ENCODE results near the gene CACHD1. TPM values are rescaled to one million over a fixed set of nuclear protein-coding genes. Genes with fewer than 3 reads are reported as not detected.

The CACHD1 gene
- total RNA-seq, 2 donors from 2014 or later = 5.3 to 6.7 TPM

DNA sequence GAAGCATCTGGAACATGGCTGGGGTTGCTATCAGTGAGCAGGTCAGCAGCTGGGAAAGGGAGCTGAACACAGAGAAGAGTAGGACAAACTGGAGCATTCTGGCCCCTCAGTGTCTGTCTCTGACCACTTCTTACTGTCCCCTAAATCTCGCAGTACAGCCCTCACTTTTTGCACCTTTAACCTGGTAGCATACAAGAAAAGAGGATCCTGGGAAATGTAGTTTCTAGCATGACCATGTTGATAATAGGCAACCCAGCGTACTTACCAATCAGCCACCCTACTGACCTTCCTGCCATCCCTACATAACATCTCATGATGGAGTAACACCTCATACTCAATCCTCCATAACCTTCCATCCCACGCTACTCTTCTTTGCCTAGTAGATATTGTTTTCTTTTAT is 175.8 kb downstream of the CACHD1 start:
- TF ChIP-seq, protein P1, sequence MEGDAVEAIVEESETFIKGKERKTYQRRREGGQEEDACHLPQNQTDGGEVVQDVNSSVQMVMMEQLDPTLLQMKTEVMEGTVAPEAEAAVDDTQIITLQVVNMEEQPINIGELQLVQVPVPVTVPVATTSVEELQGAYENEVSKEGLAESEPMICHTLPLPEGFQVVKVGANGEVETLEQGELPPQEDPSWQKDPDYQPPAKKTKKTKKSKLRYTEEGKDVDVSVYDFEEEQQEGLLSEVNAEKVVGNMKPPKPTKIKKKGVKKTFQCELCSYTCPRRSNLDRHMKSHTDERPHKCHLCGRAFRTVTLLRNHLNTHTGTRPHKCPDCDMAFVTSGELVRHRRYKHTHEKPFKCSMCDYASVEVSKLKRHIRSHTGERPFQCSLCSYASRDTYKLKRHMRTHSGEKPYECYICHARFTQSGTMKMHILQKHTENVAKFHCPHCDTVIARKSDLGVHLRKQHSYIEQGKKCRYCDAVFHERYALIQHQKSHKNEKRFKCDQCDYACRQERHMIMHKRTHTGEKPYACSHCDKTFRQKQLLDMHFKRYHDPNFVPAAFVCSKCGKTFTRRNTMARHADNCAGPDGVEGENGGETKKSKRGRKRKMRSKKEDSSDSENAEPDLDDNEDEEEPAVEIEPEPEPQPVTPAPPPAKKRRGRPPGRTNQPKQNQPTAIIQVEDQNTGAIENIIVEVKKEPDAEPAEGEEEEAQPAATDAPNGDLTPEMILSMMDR (IDR thresholded peaks at IDR 0.05) = no peak
- no peaks in the 10 kb centered on the region for H3K9me3 ChIP-seq
- no peak for DNase-seq (ENCODE audit: low spot score)
- no peak for ATAC-seq (ENCODE audit: insufficient number of reproducible peaks, low FRiP score, low read depth)
- H3K4me3 ChIP-seq = no peak overlapping the region
- H3K27ac ChIP-seq = no peak overlapping the region
- no peaks in the 10 kb centered on the region for H3K27me3 ChIP-seq (replicated peaks; ENCODE audit: insufficient read depth)
- no peaks in the 10 kb centered on the region for H3K36me3 ChIP-seq
- no peaks in the 10 kb centered on the region for H3K4me1 ChIP-seq (ENCODE audit: control insufficient read depth in 1 of 2, low read depth in 2 of 2)

DNA sequence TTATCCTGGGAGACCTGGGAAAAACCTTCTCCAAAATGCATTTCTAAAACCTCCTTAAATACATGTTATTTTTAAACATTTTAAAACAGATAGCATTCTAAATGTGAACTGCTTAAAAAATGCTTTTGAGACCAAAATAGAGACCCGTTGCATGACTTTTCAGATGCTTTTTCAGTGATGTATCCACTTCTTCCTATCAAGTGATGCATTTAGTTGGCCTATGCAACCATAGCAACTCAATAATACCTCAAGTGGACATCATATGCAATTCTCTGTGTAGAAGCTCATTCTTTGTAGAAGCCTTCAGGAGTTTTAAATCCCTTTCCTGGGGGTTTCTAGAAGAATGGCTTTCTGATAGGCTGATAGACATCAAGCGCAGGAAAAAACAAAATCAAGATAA is 180.5 kb downstream of the CACHD1 start:
- TF ChIP-seq, protein P1 (IDR thresholded peaks at IDR 0.05) = no peak
- Histone ChIP-seq H3K36me3 (no peaks in the 10 kb centered on the region), H3K27me3 (replicated peaks; ENCODE audit: insufficient read depth) (no peaks in the 10 kb centered on the region), H3K9me3 (no peaks in the 10 kb centered on the region), H3K4me1 (ENCODE audit: control insufficient read depth in 1 of 2, low read depth in 2 of 2) (no peaks in the 10 kb centered on the region), H3K4me3 (no peak overlapping the region), H3K27ac (no peak overlapping the region)
- ATAC-seq (ENCODE audit: insufficient number of reproducible peaks, low FRiP score, low read depth) (no peak), DNase-seq (ENCODE audit: low spot score) (no peak)

DNA sequence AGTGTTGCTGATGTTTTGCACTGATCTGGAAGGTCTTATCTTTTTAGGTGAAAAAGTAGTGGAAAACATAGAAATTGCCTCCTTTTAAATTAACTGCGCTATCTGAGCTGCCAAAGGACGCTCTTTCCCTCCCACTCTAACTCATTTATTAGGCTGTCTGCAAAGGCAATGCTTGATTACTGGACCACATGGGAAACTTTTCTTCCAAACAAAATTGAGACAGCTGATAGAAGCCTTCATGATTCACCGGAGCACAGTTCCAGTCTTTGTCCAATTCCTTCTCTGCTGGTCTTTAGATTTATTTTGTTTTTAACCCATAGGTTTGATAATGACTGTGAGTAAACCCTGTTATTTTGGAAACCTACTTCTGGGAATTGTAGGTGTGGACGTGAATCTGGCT is 181.9 kb downstream of the CACHD1 start:
- no peaks in the 10 kb centered on the region for H3K27me3 ChIP-seq (replicated peaks; ENCODE audit: insufficient read depth)
- no peak overlapping the region for H3K27ac ChIP-seq
- TF ChIP-seq, protein P1 (IDR thresholded peaks at IDR 0.05) = no peak
- H3K4me3 ChIP-seq = no peak overlapping the region
- H3K36me3 ChIP-seq = no peaks in the 10 kb centered on the region
- ATAC-seq (ENCODE audit: insufficient number of reproducible peaks, low FRiP score, low read depth) (no peak), DNase-seq (ENCODE audit: low spot score) (no peak)
- H3K4me1 ChIP-seq (ENCODE audit: control insufficient read depth in 1 of 2, low read depth in 2 of 2) = no peaks in the 10 kb centered on the region
- no peaks in the 10 kb centered on the region for H3K9me3 ChIP-seq

DNA sequence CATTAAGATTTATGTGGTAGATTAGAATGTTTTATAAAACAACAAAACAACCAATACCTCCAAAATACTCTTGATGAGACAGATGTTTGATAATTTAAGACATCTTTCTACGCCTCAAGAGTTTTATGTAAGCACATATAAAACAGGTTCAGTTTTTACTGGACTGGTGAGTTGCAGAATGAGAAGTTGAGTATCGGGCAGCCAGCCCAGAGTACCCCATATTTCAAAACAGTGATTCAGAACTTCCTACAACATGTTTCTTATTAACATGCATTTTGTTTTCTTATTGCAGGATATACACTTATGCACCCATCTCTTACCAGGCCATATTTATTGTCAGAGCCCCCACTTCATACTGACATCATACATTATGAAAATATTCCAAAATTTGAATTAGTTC is 183.5 kb downstream of the CACHD1 start:
- H3K27me3 ChIP-seq (replicated peaks; ENCODE audit: insufficient read depth) = no peaks in the 10 kb centered on the region
- no peak overlapping the region for H3K27ac ChIP-seq
- no peaks in the 10 kb centered on the region for H3K36me3 ChIP-seq
- no peaks in the 10 kb centered on the region for H3K4me1 ChIP-seq (ENCODE audit: control insufficient read depth in 1 of 2, low read depth in 2 of 2)
- H3K4me3 ChIP-seq = no peak overlapping the region
- TF ChIP-seq, protein P1 (IDR thresholded peaks at IDR 0.05) = no peak
- DNase-seq (ENCODE audit: low spot score) (no peak), ATAC-seq (ENCODE audit: insufficient number of reproducible peaks, low FRiP score, low read depth) (no peak)
- no peaks in the 10 kb centered on the region for H3K9me3 ChIP-seq

DNA sequence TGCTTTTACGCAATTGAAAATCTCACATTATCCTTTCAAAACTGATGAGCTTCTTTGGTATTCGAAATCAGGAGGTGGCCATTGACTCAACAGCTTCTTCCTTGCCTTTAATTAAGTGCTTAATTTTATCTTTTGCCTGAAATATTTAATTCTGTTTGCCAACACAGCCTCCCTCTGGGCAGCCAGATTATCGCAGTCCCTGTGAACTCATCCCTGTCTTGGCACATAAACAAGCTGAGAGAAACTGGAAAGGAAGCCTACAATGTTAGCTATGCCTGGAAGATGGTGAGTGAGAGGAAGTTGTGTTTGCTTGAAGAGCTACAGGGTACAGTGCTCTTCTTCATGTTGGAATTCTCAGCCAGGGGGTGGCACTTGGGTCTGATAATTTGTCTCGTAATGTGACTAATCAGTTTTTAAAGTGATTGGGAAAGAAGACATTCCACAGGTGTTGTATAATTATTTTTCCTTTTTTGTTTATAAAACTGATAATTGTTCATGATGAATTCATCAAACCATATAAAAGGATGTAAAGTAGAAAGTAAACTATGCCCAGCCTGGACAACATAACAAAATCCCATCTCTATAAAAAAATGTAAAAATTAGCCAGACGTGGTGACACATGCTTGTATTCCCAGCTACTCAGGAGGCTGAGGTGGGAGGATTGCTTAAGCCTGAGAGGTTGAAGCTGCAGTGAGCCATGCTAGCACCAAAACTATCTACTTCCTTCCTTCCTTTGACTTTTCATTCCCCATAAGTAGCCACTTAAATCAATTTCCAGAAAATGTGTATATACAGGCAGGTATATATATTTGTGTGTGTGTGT is 184.8 kb downstream of the CACHD1 start:
- Histone ChIP-seq H3K27ac (no peak overlapping the region), H3K9me3 (no peaks in the 10 kb centered on the region), H3K27me3 (replicated peaks; ENCODE audit: insufficient read depth) (no peaks in the 10 kb centered on the region), H3K4me1 (ENCODE audit: control insufficient read depth in 1 of 2, low read depth in 2 of 2) (no peaks in the 10 kb centered on the region), H3K4me3 (no peak overlapping the region), H3K36me3 (no peaks in the 10 kb centered on the region)
- TF ChIP-seq, protein P1 (IDR thresholded peaks at IDR 0.05) = no peak
- no peak for ATAC-seq (ENCODE audit: insufficient number of reproducible peaks, low FRiP score, low read depth)
- no peak for DNase-seq (ENCODE audit: low spot score)
